Transverse colon (tissue), 4 donors: Measurements from ENCODE around the gene OXSR1.

ENCODE experiments used
- CTCF ChIP-seq, 5 experiments: fragments of 200-600 bp in 3 of 5; fragments of 450-650 bp in 2 of 5; sonication (generic) in 3 of 5; IDR thresholded peaks; 1 replicate in 2 of 5; 2 replicates in 3 of 5; pipeline ENCODE4 v1.5.1; 2016 to 2017; ENCODE audit warnings: antibody characterized with exemption in 5 of 5, inconsistent platforms in 3 of 5, mild to moderate bottlenecking in 2 of 5, moderate library complexity in 1 of 5
- EP300 ChIP-seq: sonication (generic); formaldehyde crosslinking; IDR thresholded peaks from one replicate; pipeline ENCODE4 v1.6.1; 2017; ENCODE audit warnings: antibody characterized with exemption, low read depth
- POLR2A ChIP-seq: fragments of 450-650 bp; IDR thresholded peaks from one replicate; pipeline ENCODE4 v1.6.1; 2016; ENCODE audit warnings: antibody characterized with exemption, mild to moderate bottlenecking, moderate library complexity
- POLR2AphosphoS5 ChIP-seq, 3 donors: sonication (generic); formaldehyde crosslinking; IDR thresholded peaks; one replicate each; pipeline ENCODE4 v1.6.1; 2016; ENCODE audit warnings: antibody characterized with exemption in 3 of 3

- no peak for TF ChIP-seq POLR2A
- TF ChIP-seq CTCF (IDR thresholded peaks at IDR 0.05), result no peak
- no peak for TF ChIP-seq EP300
- TF ChIP-seq POLR2AphosphoS5 (IDR thresholded peaks at IDR 0.05), result no peak
Measured at GRCh38 chr3:38268522-38268921, 103.2 kb downstream of the OXSR1 start.
